ENCODE data around the gene TSEN15.

TSEN15 gene

GRCh38 chr1:184018622-184019021, 32.9 kb upstream of the TSEN15 start:
- CTCF ChIA-PET: no interaction called here

GRCh38 chr1:184019069-184019468, 32.5 kb upstream of the TSEN15 start:
- no peak for TF ChIP-seq TSHZ1 (tag by site-specific recombination; IDR thresholded peaks at IDR 0.05; ENCODE audit: borderline replicate concordance)
- no peak for TF ChIP-seq BCL11B (tag by site-specific recombination; IDR thresholded peaks at IDR 0.05; ENCODE audit: low read depth)
- no peak for TF ChIP-seq ZNF37A (tag by site-specific recombination; IDR thresholded peaks at IDR 0.05)
- TF ChIP-seq ZNF624 (tag by site-specific recombination; IDR thresholded peaks at IDR 0.05): no peak
- no peak for TF ChIP-seq ZNF112 (tag by site-specific recombination; IDR thresholded peaks at IDR 0.05)
- TF ChIP-seq CTCF (tag by site-specific recombination; IDR thresholded peaks at IDR 0.05): no peak
- TF ChIP-seq ZNF664 (tag by site-specific recombination; IDR thresholded peaks at IDR 0.05): peak; percentile 50; the same call in 1 of the 2 replicates
- no peak for TF ChIP-seq ZNF311 (tag by site-specific recombination; IDR thresholded peaks at IDR 0.05; ENCODE audit: borderline replicate concordance)
- TF ChIP-seq ZNF169 (tag by site-specific recombination; IDR thresholded peaks at IDR 0.05): no peak
- TF ChIP-seq ZNF423 (tag by site-specific recombination; IDR thresholded peaks at IDR 0.05): no peak
- no peak for TF ChIP-seq ZNF707 (tag by site-specific recombination; IDR thresholded peaks at IDR 0.05)
- no peak for TF ChIP-seq HIC1 (tag by site-specific recombination; IDR thresholded peaks at IDR 0.05)
- TF ChIP-seq ZNF335 (tag by site-specific recombination; conservative IDR thresholded peaks at IDR 0.05): peak; percentile 55
- no peak for TF ChIP-seq ZNF433 (tag by site-specific recombination; IDR thresholded peaks at IDR 0.05; ENCODE audit: low read depth)
- TF ChIP-seq ZBTB21 (tag by site-specific recombination; IDR thresholded peaks at IDR 0.05): no peak
- no peak for TF ChIP-seq ZNF488 (tag by site-specific recombination; IDR thresholded peaks at IDR 0.05)
- no peak for TF ChIP-seq ZNF146 (tag by site-specific recombination; IDR thresholded peaks at IDR 0.05)
- TF ChIP-seq SP7 (tag by site-specific recombination; IDR thresholded peaks at IDR 0.05): peak; percentile 32; the same call in 1 of the 2 replicates
- TF ChIP-seq PRDM6 (tag by site-specific recombination; IDR thresholded peaks at IDR 0.05): peak; percentile 33; the same call in 1 of the 2 replicates
- Histone ChIP-seq H3K4me3 (ENCODE audit: low read depth, low read length) (no peak overlapping the region), H3K36me3 (ENCODE audit: control insufficient read depth in 2 of 2, insufficient read depth in 1 of 2, low read length in 2 of 2) (no peaks in the 10 kb centered on the region), H3K9me3 (ENCODE audit: control insufficient read depth, insufficient read depth, low read depth, low read length) (no peaks in the 10 kb centered on the region), H3K4me1 (ENCODE audit: control insufficient read depth, insufficient read depth, low read length) (peaks cover 18% of the 10 kb centered on the region; the same call in 1 of the 2 replicates), H3K27ac (ENCODE audit: extremely low read depth, low read depth, low read length) (no peak overlapping the region)
- POLR2A ChIA-PET: no interaction called here
- CTCF ChIA-PET: no interaction called here

More at GRCh38 chr1:184018622-184019021, 32.9 kb upstream of the TSEN15 start:
- Histone ChIP-seq H3K9me3 (ENCODE audit: control insufficient read depth, insufficient read depth, low read depth, low read length) (no peaks in the 10 kb centered on the region), H3K4me1 (ENCODE audit: control insufficient read depth, insufficient read depth, low read length) (peaks cover 18% of the 10 kb centered on the region; the same call in 1 of the 2 replicates), H3K36me3 (ENCODE audit: control insufficient read depth in 2 of 2, insufficient read depth in 1 of 2, low read length in 2 of 2) (no peaks in the 10 kb centered on the region), H3K4me3 (ENCODE audit: low read depth, low read length) (no peak overlapping the region), H3K27ac (ENCODE audit: extremely low read depth, low read depth, low read length) (no peak overlapping the region)
- POLR2A ChIA-PET: no interaction called here
- TF ChIP-seq ZNF26 (tag by site-specific recombination; IDR thresholded peaks at IDR 0.05) (no peak), SCRT1 (tag by site-specific recombination; IDR thresholded peaks at IDR 0.05; ENCODE audit: borderline replicate concordance) (no peak), ZNF121 (tag by site-specific recombination; IDR thresholded peaks at IDR 0.05) (no peak), ZNF274 (IDR thresholded peaks at IDR 0.05; ENCODE audit: low read length) (no peak), ZNF274 (tag by site-specific recombination; IDR thresholded peaks at IDR 0.05; ENCODE audit: borderline replicate concordance) (no peak)

Measured in HEK293 (cell line).